ENCODE data around the gene TMEM117.

Gene TMEM117

DNA sequence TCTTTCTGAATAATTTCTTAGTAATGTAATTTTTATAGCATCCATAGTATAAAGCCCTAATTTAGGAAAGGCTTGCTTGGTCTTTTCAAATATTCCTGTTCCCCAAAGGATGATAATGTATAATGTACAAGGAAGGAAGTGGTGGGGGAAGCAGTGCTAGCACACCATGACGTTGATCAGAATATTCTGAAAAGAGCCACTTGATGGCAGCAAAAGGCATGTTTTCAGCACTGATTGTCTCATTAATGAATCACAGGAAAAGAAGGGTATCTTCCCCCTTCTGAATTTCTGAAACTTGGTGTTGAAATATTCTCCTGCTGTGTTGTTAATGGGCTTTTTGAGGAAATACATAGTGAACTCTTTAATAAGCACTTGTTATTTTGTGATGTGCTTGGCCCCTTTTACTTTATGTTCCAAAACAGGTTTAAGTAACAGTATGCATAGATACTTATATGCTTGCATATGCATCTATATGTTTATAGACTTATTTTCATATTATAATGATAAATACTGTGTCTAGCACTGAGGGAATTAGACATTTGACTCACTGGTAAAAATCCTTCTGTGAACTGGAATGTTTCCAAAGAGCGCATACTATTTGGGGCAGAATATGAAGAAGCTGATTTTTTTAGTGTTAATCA, 122.0 kb downstream of the TMEM117 start:
- Histone ChIP-seq H2BK5ac (ENCODE audit: low read length) (no peak overlapping the region), H3K9ac (ENCODE audit: low read depth, low read length, poor library complexity) (no peak overlapping the region), H2AFZ (ENCODE audit: low read length) (no peak overlapping the region), H2BK15ac (ENCODE audit: low read length) (no peak overlapping the region), H3K4me2 (ENCODE audit: insufficient read depth, low read length, poor library complexity, severe bottlenecking) (no peak overlapping the region), H4K91ac (ENCODE audit: low read depth, low read length, poor library complexity) (no peak overlapping the region), H3K27me3 (ENCODE audit: control insufficient read depth in 3 of 3, insufficient read depth in 3 of 3, low read depth in 1 of 3, low read length in 3 of 3) (no peaks in the 10 kb centered on the region), H3K27ac (replicated peaks; ENCODE audit: low read length) (no peak overlapping the region), H3K18ac (ENCODE audit: low read length) (no peak overlapping the region), H4K8ac (ENCODE audit: low read depth, low read length) (no peak overlapping the region), H3K36me3 (replicated peaks in 1 of 2; ENCODE audit: control insufficient read depth in 2 of 2, insufficient read depth in 2 of 2, low read length in 2 of 2) (no peaks in the 10 kb centered on the region), H3K14ac (ENCODE audit: low read length) (no peak overlapping the region), H3K9me3 (replicated peaks in 1 of 2; ENCODE audit: control insufficient read depth in 2 of 2, insufficient read depth in 1 of 2, low read depth in 1 of 2, low read length in 2 of 2) (no peaks in the 10 kb centered on the region), H2BK12ac (ENCODE audit: low read length) (no peak overlapping the region), H2AK5ac (ENCODE audit: low read depth, low read length) (no peak overlapping the region), H3K79me1 (ENCODE audit: low read depth, low read length) (no peaks in the 10 kb centered on the region), H3K4ac (ENCODE audit: low read length) (no peak overlapping the region), H2BK120ac (ENCODE audit: low read depth, low read length) (no peak overlapping the region), H3K4me1 (ENCODE audit: control insufficient read depth in 2 of 2, insufficient read depth in 1 of 2, low read depth in 1 of 2, low read length in 2 of 2) (peaks cover 0 to 3% of the 10 kb centered on the region in 2 donors), H3K23ac (ENCODE audit: low read depth, low read length, poor library complexity) (no peak overlapping the region), H3K4me3 (ENCODE audit: low read length in 2 of 2) (no peak overlapping the region)
- no CpG with 5 or more reads among the region's 2 CpGs for WGBS, 2 donors (ENCODE audit: extremely low coverage in 2 of 2, insufficient read length in 2 of 2, insufficient replicate concordance in 1 of 2)
- DNase-seq (ENCODE audit: low spot score): peak; percentile 49

DNA sequence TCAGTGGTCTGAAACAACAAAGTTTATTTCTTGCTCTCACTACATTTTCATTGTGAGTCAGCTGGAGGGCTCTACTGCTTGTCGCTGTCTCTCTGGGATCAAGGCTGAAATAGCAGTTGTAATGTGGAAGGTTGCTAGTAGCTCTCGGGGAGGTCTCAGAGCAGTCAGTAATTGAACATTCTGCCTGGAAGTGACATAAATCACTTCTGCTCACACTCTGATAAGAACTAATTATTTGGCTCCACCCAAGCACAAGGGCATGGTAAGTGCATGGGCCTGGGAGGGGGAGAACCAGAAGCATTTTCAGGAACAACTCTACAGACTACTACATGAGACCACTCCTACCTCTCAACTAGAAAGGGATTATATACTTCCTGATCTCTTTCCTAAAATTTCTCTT, 128.2 kb downstream of the TMEM117 start:
- no peak for DNase-seq (ENCODE audit: low spot score)

DNA sequence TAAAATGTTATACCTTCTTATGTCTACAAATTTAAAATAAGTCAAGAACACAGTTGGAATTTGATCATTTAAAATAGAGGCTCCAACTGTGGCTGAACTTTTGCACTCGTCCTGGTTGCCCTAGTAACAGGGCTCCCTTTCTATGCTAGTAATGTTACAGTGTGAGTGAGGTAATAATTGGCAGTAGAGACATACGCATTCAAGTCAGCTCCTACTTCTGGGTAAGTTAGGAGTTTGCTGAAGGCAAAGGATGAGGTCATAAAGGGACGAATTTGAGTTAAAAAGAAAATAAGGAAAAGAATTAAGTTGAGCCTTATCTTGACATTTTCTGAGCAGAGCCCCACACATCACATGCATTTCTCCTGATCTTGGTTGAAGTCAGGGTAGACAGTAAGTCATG, 129.1 kb downstream of the TMEM117 start:
- Histone ChIP-seq H3K9me3 (replicated peaks in 1 of 2; ENCODE audit: control insufficient read depth in 2 of 2, insufficient read depth in 1 of 2, low read depth in 1 of 2, low read length in 2 of 2) (no peaks in the 10 kb centered on the region), H3K27me3 (ENCODE audit: control insufficient read depth in 3 of 3, insufficient read depth in 3 of 3, low read depth in 1 of 3, low read length in 3 of 3) (no peaks in the 10 kb centered on the region), H3K79me1 (ENCODE audit: low read depth, low read length) (no peaks in the 10 kb centered on the region), H3K4ac (ENCODE audit: low read length) (no peak overlapping the region), H2BK120ac (ENCODE audit: low read depth, low read length) (no peak overlapping the region), H2BK12ac (ENCODE audit: low read length) (no peak overlapping the region), H3K9ac (ENCODE audit: low read depth, low read length, poor library complexity) (no peak overlapping the region), H2AK5ac (ENCODE audit: low read depth, low read length) (no peak overlapping the region), H2BK5ac (ENCODE audit: low read length) (no peak overlapping the region), H3K36me3 (replicated peaks in 1 of 2; ENCODE audit: control insufficient read depth in 2 of 2, insufficient read depth in 2 of 2, low read length in 2 of 2) (no peaks in the 10 kb centered on the region), H3K14ac (ENCODE audit: low read length) (no peak overlapping the region), H3K4me1 (ENCODE audit: control insufficient read depth in 2 of 2, insufficient read depth in 1 of 2, low read depth in 1 of 2, low read length in 2 of 2) (peaks cover 0 to 3% of the 10 kb centered on the region in 2 donors), H4K8ac (ENCODE audit: low read depth, low read length) (no peak overlapping the region), H2AFZ (ENCODE audit: low read length) (no peak overlapping the region), H4K91ac (ENCODE audit: low read depth, low read length, poor library complexity) (no peak overlapping the region), H3K4me2 (ENCODE audit: insufficient read depth, low read length, poor library complexity, severe bottlenecking) (no peak overlapping the region), H3K27ac (replicated peaks; ENCODE audit: low read length) (no peak overlapping the region), H2BK15ac (ENCODE audit: low read length) (no peak overlapping the region), H3K18ac (ENCODE audit: low read length) (no peak overlapping the region), H3K4me3 (ENCODE audit: low read length in 2 of 2) (no peak overlapping the region), H3K23ac (ENCODE audit: low read depth, low read length, poor library complexity) (no peak overlapping the region)
- DNase-seq (ENCODE audit: low spot score): no peak
- 100% methylated on average over 1 of the region's 3 CpGs; no CpG with 5 or more reads in 1 of the 2 donors for WGBS, 2 donors (ENCODE audit: extremely low coverage in 2 of 2, insufficient read length in 2 of 2, insufficient replicate concordance in 1 of 2)

More for the DNA sequence above, 128.2 kb downstream of the TMEM117 start:
- H2AK5ac ChIP-seq (ENCODE audit: low read depth, low read length): no peak overlapping the region
- no peak overlapping the region for H3K23ac ChIP-seq (ENCODE audit: low read depth, low read length, poor library complexity)
- H3K4me3 ChIP-seq (ENCODE audit: low read length in 2 of 2): no peak overlapping the region
- H3K27ac ChIP-seq (replicated peaks; ENCODE audit: low read length): no peak overlapping the region
- H3K4me1 ChIP-seq (ENCODE audit: control insufficient read depth in 2 of 2, insufficient read depth in 1 of 2, low read depth in 1 of 2, low read length in 2 of 2): peaks cover 0 to 3% of the 10 kb centered on the region in 2 donors
- no peak overlapping the region for H3K9ac ChIP-seq (ENCODE audit: low read depth, low read length, poor library complexity)
- no peaks in the 10 kb centered on the region for H3K36me3 ChIP-seq (replicated peaks in 1 of 2; ENCODE audit: control insufficient read depth in 2 of 2, insufficient read depth in 2 of 2, low read length in 2 of 2)
- no peak overlapping the region for H2BK15ac ChIP-seq (ENCODE audit: low read length)
- no peak overlapping the region for H3K4ac ChIP-seq (ENCODE audit: low read length)
- no peak overlapping the region for H4K91ac ChIP-seq (ENCODE audit: low read depth, low read length, poor library complexity)
- H3K27me3 ChIP-seq (ENCODE audit: control insufficient read depth in 3 of 3, insufficient read depth in 3 of 3, low read depth in 1 of 3, low read length in 3 of 3): no peaks in the 10 kb centered on the region
- H4K8ac ChIP-seq (ENCODE audit: low read depth, low read length): no peak overlapping the region
- H3K9me3 ChIP-seq (replicated peaks in 1 of 2; ENCODE audit: control insufficient read depth in 2 of 2, insufficient read depth in 1 of 2, low read depth in 1 of 2, low read length in 2 of 2): no peaks in the 10 kb centered on the region
- H3K79me1 ChIP-seq (ENCODE audit: low read depth, low read length): no peaks in the 10 kb centered on the region
- H3K4me2 ChIP-seq (ENCODE audit: insufficient read depth, low read length, poor library complexity, severe bottlenecking): no peak overlapping the region
- no peak overlapping the region for H2BK120ac ChIP-seq (ENCODE audit: low read depth, low read length)
- WGBS, 2 donors (ENCODE audit: extremely low coverage in 2 of 2, insufficient read length in 2 of 2, insufficient replicate concordance in 1 of 2): no CpG with 5 or more reads among the region's 2 CpGs
- no peak overlapping the region for H2BK12ac ChIP-seq (ENCODE audit: low read length)
- no peak overlapping the region for H3K14ac ChIP-seq (ENCODE audit: low read length)
- no peak overlapping the region for H3K18ac ChIP-seq (ENCODE audit: low read length)
- H2AFZ ChIP-seq (ENCODE audit: low read length): no peak overlapping the region
- no peak overlapping the region for H2BK5ac ChIP-seq (ENCODE audit: low read length)

DNA sequence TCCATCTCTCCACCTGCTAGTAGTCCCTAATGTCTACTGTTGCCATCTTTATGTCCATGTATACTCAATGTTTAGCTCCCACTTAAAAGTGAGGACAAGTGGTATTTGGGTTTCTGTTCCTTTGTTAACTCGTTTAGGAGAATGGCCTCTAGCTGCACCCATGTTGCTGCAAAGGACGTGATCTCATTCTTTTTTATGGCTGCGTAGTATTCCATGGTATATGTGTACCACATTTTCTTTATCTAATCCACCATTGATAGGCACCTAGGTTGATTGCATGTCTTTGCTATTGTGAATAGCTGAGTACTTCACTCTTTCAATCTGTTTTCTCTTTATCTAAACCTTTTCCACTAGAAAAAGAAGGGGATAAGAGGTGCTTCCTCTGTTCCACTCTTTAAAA, 130.0 kb downstream of the TMEM117 start:
- Histone ChIP-seq H4K91ac (ENCODE audit: low read depth, low read length, poor library complexity) (no peak overlapping the region), H2AFZ (ENCODE audit: low read length) (no peak overlapping the region), H3K79me1 (ENCODE audit: low read depth, low read length) (no peaks in the 10 kb centered on the region), H3K4me1 (ENCODE audit: control insufficient read depth in 2 of 2, insufficient read depth in 1 of 2, low read depth in 1 of 2, low read length in 2 of 2) (no peaks in the 10 kb centered on the region), H3K18ac (ENCODE audit: low read length) (no peak overlapping the region), H2AK5ac (ENCODE audit: low read depth, low read length) (no peak overlapping the region), H3K9me3 (replicated peaks in 1 of 2; ENCODE audit: control insufficient read depth in 2 of 2, insufficient read depth in 1 of 2, low read depth in 1 of 2, low read length in 2 of 2) (no peaks in the 10 kb centered on the region), H3K27ac (replicated peaks; ENCODE audit: low read length) (no peak overlapping the region), H2BK120ac (ENCODE audit: low read depth, low read length) (no peak overlapping the region), H3K9ac (ENCODE audit: low read depth, low read length, poor library complexity) (no peak overlapping the region), H3K4ac (ENCODE audit: low read length) (no peak overlapping the region), H3K36me3 (replicated peaks in 1 of 2; ENCODE audit: control insufficient read depth in 2 of 2, insufficient read depth in 2 of 2, low read length in 2 of 2) (no peaks in the 10 kb centered on the region), H3K4me3 (ENCODE audit: low read length in 2 of 2) (no peak overlapping the region), H4K8ac (ENCODE audit: low read depth, low read length) (no peak overlapping the region), H3K14ac (ENCODE audit: low read length) (no peak overlapping the region), H3K23ac (ENCODE audit: low read depth, low read length, poor library complexity) (no peak overlapping the region), H2BK5ac (ENCODE audit: low read length) (no peak overlapping the region), H2BK12ac (ENCODE audit: low read length) (no peak overlapping the region), H2BK15ac (ENCODE audit: low read length) (no peak overlapping the region), H3K4me2 (ENCODE audit: insufficient read depth, low read length, poor library complexity, severe bottlenecking) (no peak overlapping the region), H3K27me3 (ENCODE audit: control insufficient read depth in 3 of 3, insufficient read depth in 3 of 3, low read depth in 1 of 3, low read length in 3 of 3) (no peaks in the 10 kb centered on the region)
- no peak for DNase-seq (ENCODE audit: low spot score)
- no CpG with 5 or more reads among the region's 3 CpGs for WGBS, 2 donors (ENCODE audit: extremely low coverage in 2 of 2, insufficient read length in 2 of 2, insufficient replicate concordance in 1 of 2)
